ENCODE measurements around the gene INO80D.
"Not testable (repeated sequence)": the region's sequence is repeated elsewhere in the genome, so short reads cannot be mapped to it uniquely, and the experiment has no call there.

Gene INO80D

GRCh38 chr2:206085742-206086445 is at the start of gene INO80D:
Gene INO80D (minus strand): TSS chr2:206086174. CDS start chr2:206063016, 23,158 bp downstream.
- Histone ChIP-seq H3K9ac (ENCODE audit: low read depth, low read length) (peak within 1 kb of the TSS; percentile 99), H3K4me3 (ENCODE audit: low read length) (peak within 1 kb of the TSS; percentile 99), H3K27me3 (ENCODE audit: insufficient read depth, low read length) (no peaks in the 10 kb centered on the region), H3K27ac (ENCODE audit: low read length) (peak within 1 kb of the TSS; percentile 99), H3K4me1 (ENCODE audit: insufficient read depth, low read length) (peaks cover 18% of the 10 kb centered on the region; the same call in 1 of the 2 replicates), H3K9me3 (ENCODE audit: insufficient read depth, low read depth, low read length) (no peaks in the 10 kb centered on the region), H3K36me3 (ENCODE audit: insufficient read depth, low read depth, low read length) (peaks cover 13% of the 10 kb centered on the region)

GRCh38 chr2:206127656-206128055 is 41.7 kb upstream of the INO80D start:
- H3K27me3 ChIP-seq (ENCODE audit: insufficient read depth, low read length), result no peaks in the 10 kb centered on the region
- no peak overlapping the region for H3K4me3 ChIP-seq (ENCODE audit: low read length)
- H3K9ac ChIP-seq (ENCODE audit: low read depth, low read length), result no peak overlapping the region
- no peak overlapping the region for H3K27ac ChIP-seq (ENCODE audit: low read length)
- no peaks in the 10 kb centered on the region for H3K4me1 ChIP-seq (ENCODE audit: insufficient read depth, low read length)
- no peaks in the 10 kb centered on the region for H3K9me3 ChIP-seq (ENCODE audit: insufficient read depth, low read depth, low read length)
- H3K36me3 ChIP-seq (ENCODE audit: insufficient read depth, low read depth, low read length), result peaks cover 89% of the 10 kb centered on the region

GRCh38 chr2:206125901-206126300 is 39.9 kb upstream of the INO80D start:
- peaks cover 92% of the 10 kb centered on the region for H3K36me3 ChIP-seq (ENCODE audit: insufficient read depth, low read depth, low read length)
- H3K9me3 ChIP-seq (ENCODE audit: insufficient read depth, low read depth, low read length), result no peaks in the 10 kb centered on the region
- H3K27ac ChIP-seq (ENCODE audit: low read length), result no peak overlapping the region

GRCh38 chr2:206122569-206122968 is 36.6 kb upstream of the INO80D start:
- not testable (repeated sequence) for H3K9ac ChIP-seq (ENCODE audit: low read depth, low read length); H3K27ac ChIP-seq (ENCODE audit: low read length); H3K9me3 ChIP-seq (ENCODE audit: insufficient read depth, low read depth, low read length); H3K4me3 ChIP-seq (ENCODE audit: low read length); H3K4me1 ChIP-seq (ENCODE audit: insufficient read depth, low read length); H3K27me3 ChIP-seq (ENCODE audit: insufficient read depth, low read length)
- H3K36me3 ChIP-seq (ENCODE audit: insufficient read depth, low read depth, low read length), result peaks cover 77% of the 10 kb centered on the region

More at GRCh38 chr2:206125901-206126300, 39.9 kb upstream of the INO80D start:
- no peaks in the 10 kb centered on the region for H3K4me1 ChIP-seq (ENCODE audit: insufficient read depth, low read length)
- H3K4me3 ChIP-seq (ENCODE audit: low read length), result no peak overlapping the region
- H3K27me3 ChIP-seq (ENCODE audit: insufficient read depth, low read length), result no peaks in the 10 kb centered on the region
- H3K9ac ChIP-seq (ENCODE audit: low read depth, low read length), result no peak overlapping the region

- no peak overlapping the region for H3K9ac ChIP-seq (ENCODE audit: low read depth, low read length)
- peaks cover 17% of the 10 kb centered on the region for H3K36me3 ChIP-seq (ENCODE audit: insufficient read depth, low read depth, low read length)
- no peak overlapping the region for H3K4me3 ChIP-seq (ENCODE audit: low read length)
- no peaks in the 10 kb centered on the region for H3K9me3 ChIP-seq (ENCODE audit: insufficient read depth, low read depth, low read length)
- H3K4me1 ChIP-seq (ENCODE audit: insufficient read depth, low read length), result no peaks in the 10 kb centered on the region
- no peak overlapping the region for H3K27ac ChIP-seq (ENCODE audit: low read length)
- H3K27me3 ChIP-seq (ENCODE audit: insufficient read depth, low read length), result no peaks in the 10 kb centered on the region
Observed at GRCh38 chr2:206116278-206116677, 30.3 kb upstream of the INO80D start.

GRCh38 chr2:206115026-206115578 is 29.1 kb upstream of the INO80D start:
- Histone ChIP-seq H3K4me1 (ENCODE audit: insufficient read depth, low read length) (no peaks in the 10 kb centered on the region), H3K27me3 (ENCODE audit: insufficient read depth, low read length) (no peaks in the 10 kb centered on the region), H3K9ac (ENCODE audit: low read depth, low read length) (no peak overlapping the region), H3K36me3 (ENCODE audit: insufficient read depth, low read depth, low read length) (peaks cover 5% of the 10 kb centered on the region; the same call in 1 of the 2 replicates), H3K4me3 (ENCODE audit: low read length) (no peak overlapping the region), H3K9me3 (ENCODE audit: insufficient read depth, low read depth, low read length) (no peaks in the 10 kb centered on the region), H3K27ac (ENCODE audit: low read length) (no peak overlapping the region)

GRCh38 chr2:206112846-206113547 is 27.0 kb upstream of the INO80D start:
- Histone ChIP-seq H3K36me3 (ENCODE audit: insufficient read depth, low read depth, low read length) (no peaks in the 10 kb centered on the region), H3K27ac (ENCODE audit: low read length) (no peak overlapping the region), H3K9ac (ENCODE audit: low read depth, low read length) (no peak overlapping the region), H3K4me3 (ENCODE audit: low read length) (no peak overlapping the region), H3K9me3 (ENCODE audit: insufficient read depth, low read depth, low read length) (no peaks in the 10 kb centered on the region), H3K27me3 (ENCODE audit: insufficient read depth, low read length) (no peaks in the 10 kb centered on the region), H3K4me1 (ENCODE audit: insufficient read depth, low read length) (no peaks in the 10 kb centered on the region)

- Histone ChIP-seq H3K9me3 (ENCODE audit: insufficient read depth, low read depth, low read length) (no peaks in the 10 kb centered on the region), H3K27me3 (ENCODE audit: insufficient read depth, low read length) (no peaks in the 10 kb centered on the region), H3K9ac (ENCODE audit: low read depth, low read length) (no peak overlapping the region), H3K4me1 (ENCODE audit: insufficient read depth, low read length) (no peaks in the 10 kb centered on the region), H3K27ac (ENCODE audit: low read length) (no peak overlapping the region), H3K4me3 (ENCODE audit: low read length) (no peak overlapping the region), H3K36me3 (ENCODE audit: insufficient read depth, low read depth, low read length) (no peaks in the 10 kb centered on the region)
Observed at GRCh38 chr2:206112108-206112507, 26.1 kb upstream of the INO80D start.

- Histone ChIP-seq H3K9me3 (ENCODE audit: insufficient read depth, low read depth, low read length) (no peaks in the 10 kb centered on the region), H3K27me3 (ENCODE audit: insufficient read depth, low read length) (no peaks in the 10 kb centered on the region), H3K36me3 (ENCODE audit: insufficient read depth, low read depth, low read length) (no peaks in the 10 kb centered on the region), H3K9ac (ENCODE audit: low read depth, low read length) (no peak overlapping the region), H3K27ac (ENCODE audit: low read length) (no peak overlapping the region), H3K4me3 (ENCODE audit: low read length) (no peak overlapping the region), H3K4me1 (ENCODE audit: insufficient read depth, low read length) (no peaks in the 10 kb centered on the region)
Observed at GRCh38 chr2:206108713-206109112, 22.7 kb upstream of the INO80D start.

GRCh38 chr2:206105541-206105940 is 19.6 kb upstream of the INO80D start:
- no peaks in the 10 kb centered on the region for H3K4me1 ChIP-seq (ENCODE audit: insufficient read depth, low read length)
- H3K36me3 ChIP-seq (ENCODE audit: insufficient read depth, low read depth, low read length), result no peaks in the 10 kb centered on the region
- no peak overlapping the region for H3K27ac ChIP-seq (ENCODE audit: low read length)
- no peaks in the 10 kb centered on the region for H3K9me3 ChIP-seq (ENCODE audit: insufficient read depth, low read depth, low read length)
- H3K4me3 ChIP-seq (ENCODE audit: low read length), result no peak overlapping the region
- no peaks in the 10 kb centered on the region for H3K27me3 ChIP-seq (ENCODE audit: insufficient read depth, low read length)
- no peak overlapping the region for H3K9ac ChIP-seq (ENCODE audit: low read depth, low read length)

- H3K36me3 ChIP-seq (ENCODE audit: insufficient read depth, low read depth, low read length), result no peaks in the 10 kb centered on the region
- H3K27me3 ChIP-seq (ENCODE audit: insufficient read depth, low read length), result no peaks in the 10 kb centered on the region
- no peak overlapping the region for H3K9ac ChIP-seq (ENCODE audit: low read depth, low read length)
- no peaks in the 10 kb centered on the region for H3K9me3 ChIP-seq (ENCODE audit: insufficient read depth, low read depth, low read length)
- no peak overlapping the region for H3K27ac ChIP-seq (ENCODE audit: low read length)
- H3K4me1 ChIP-seq (ENCODE audit: insufficient read depth, low read length), result no peaks in the 10 kb centered on the region
- no peak overlapping the region for H3K4me3 ChIP-seq (ENCODE audit: low read length)
Observed at GRCh38 chr2:206105038-206105437, 19.1 kb upstream of the INO80D start.

GRCh38 chr2:206098872-206099271 is 12.9 kb upstream of the INO80D start:
- not testable (repeated sequence) for H3K27ac ChIP-seq (ENCODE audit: low read length); H3K9me3 ChIP-seq (ENCODE audit: insufficient read depth, low read depth, low read length); H3K4me3 ChIP-seq (ENCODE audit: low read length); H3K9ac ChIP-seq (ENCODE audit: low read depth, low read length); H3K27me3 ChIP-seq (ENCODE audit: insufficient read depth, low read length); H3K36me3 ChIP-seq (ENCODE audit: insufficient read depth, low read depth, low read length); H3K4me1 ChIP-seq (ENCODE audit: insufficient read depth, low read length)

All from iPS-20b (cell line).